Measurements from ENCODE around the gene NTM.

The NTM gene

DNA sequence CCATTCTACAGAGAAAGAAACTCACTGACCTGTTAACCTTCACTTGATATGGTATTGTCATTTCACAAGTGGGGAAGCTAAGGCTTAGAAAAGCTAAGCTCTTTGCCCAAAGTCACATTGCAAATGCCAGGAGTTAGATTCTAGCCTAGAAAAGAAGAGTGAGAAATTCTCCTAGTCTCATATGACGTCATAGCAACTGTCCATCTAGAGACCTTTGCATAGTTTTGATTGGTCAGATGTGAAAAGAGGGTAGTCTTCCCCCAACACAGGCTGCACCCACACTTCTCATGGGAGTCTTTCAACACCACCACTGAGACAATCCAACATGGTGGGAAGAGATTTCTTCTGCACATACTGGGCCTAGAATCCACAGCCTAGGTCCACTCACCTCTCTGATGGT lies 197.9 kb downstream of the NTM start:
- TF ChIP-seq, protein P1, sequence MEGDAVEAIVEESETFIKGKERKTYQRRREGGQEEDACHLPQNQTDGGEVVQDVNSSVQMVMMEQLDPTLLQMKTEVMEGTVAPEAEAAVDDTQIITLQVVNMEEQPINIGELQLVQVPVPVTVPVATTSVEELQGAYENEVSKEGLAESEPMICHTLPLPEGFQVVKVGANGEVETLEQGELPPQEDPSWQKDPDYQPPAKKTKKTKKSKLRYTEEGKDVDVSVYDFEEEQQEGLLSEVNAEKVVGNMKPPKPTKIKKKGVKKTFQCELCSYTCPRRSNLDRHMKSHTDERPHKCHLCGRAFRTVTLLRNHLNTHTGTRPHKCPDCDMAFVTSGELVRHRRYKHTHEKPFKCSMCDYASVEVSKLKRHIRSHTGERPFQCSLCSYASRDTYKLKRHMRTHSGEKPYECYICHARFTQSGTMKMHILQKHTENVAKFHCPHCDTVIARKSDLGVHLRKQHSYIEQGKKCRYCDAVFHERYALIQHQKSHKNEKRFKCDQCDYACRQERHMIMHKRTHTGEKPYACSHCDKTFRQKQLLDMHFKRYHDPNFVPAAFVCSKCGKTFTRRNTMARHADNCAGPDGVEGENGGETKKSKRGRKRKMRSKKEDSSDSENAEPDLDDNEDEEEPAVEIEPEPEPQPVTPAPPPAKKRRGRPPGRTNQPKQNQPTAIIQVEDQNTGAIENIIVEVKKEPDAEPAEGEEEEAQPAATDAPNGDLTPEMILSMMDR (conservative IDR thresholded peaks at IDR 0.05; ENCODE audit: low read length): no peak
- no peak for DNase-seq (ENCODE audit: low read depth)
- H3K4me3 ChIP-seq (ENCODE audit: low read length): no peak overlapping the region

DNA sequence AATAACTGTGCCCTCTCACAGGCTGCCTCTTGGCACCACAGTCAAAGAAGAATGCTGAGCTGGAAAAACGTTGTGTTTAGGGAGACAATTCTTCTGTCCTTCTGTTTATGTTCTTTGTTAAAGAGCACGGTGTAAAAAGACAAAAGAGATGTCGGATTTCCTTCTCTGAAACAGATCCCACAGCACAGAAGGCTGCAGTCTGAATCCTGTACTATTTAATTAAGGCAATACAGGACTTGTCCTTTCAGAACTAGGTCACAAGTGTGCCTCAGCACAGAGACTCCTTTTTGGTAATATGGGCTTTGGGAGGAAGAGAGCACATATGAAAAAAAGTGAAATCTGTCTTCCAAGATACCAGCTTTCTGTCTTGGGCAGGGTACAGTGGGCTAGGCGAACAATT lies 201.2 kb downstream of the NTM start:
- TF ChIP-seq, protein P1 (conservative IDR thresholded peaks at IDR 0.05; ENCODE audit: low read length): no peak
- DNase-seq (ENCODE audit: low read depth): no peak
- no peak overlapping the region for H3K4me3 ChIP-seq (ENCODE audit: low read length)

DNA sequence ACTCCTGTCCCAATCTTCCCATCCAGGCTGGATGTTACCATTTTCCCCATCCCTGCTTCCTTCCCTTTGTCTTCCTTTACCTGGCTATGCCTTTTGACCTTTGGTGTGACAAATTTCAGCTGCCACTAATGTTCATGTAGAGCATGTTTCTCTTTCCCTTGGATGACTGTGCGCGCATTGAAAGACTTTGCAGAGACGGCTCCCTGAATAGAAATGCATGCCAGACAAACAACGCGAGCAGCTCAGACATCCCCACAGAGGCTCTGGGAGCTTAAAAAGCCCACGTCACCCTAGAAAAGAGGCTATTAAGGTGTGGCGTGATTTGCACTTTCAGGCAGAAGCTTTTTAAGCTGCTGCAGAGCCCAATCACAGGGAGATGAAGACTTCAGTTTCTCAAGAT lies 202.0 kb downstream of the NTM start:
- DNase-seq (ENCODE audit: low read depth): no peak
- TF ChIP-seq, protein P1 (conservative IDR thresholded peaks at IDR 0.05; ENCODE audit: low read length): no peak
- H3K4me3 ChIP-seq (ENCODE audit: low read length): no peak overlapping the region

DNA sequence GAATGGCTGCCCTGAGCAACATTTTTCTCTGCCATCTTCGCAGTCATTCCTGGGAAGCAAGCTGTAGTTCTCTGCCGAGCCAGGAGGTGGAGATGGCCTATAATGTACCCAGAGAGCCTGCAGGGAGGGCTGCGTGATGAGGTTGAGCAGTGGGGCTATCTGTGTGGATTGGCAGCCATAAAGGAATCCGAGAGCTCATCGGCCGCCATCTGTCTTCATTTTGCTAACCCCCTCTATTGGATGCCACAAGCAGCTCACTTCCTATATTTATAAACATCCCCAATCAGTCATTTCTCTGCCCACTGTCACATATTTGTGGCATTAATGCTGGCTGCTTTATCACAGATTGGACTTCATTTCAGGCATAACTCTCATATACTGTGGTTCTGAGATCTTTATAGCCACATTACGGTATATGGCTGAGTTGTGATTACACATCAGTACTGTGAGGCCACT lies 209.5 kb downstream of the NTM start:
- H3K4me3 ChIP-seq (ENCODE audit: low read length): no peak overlapping the region
- peak; percentile 93 for DNase-seq (ENCODE audit: low read depth)
- TF ChIP-seq, protein P1 (conservative IDR thresholded peaks at IDR 0.05; ENCODE audit: low read length): peak; percentile 84

DNA sequence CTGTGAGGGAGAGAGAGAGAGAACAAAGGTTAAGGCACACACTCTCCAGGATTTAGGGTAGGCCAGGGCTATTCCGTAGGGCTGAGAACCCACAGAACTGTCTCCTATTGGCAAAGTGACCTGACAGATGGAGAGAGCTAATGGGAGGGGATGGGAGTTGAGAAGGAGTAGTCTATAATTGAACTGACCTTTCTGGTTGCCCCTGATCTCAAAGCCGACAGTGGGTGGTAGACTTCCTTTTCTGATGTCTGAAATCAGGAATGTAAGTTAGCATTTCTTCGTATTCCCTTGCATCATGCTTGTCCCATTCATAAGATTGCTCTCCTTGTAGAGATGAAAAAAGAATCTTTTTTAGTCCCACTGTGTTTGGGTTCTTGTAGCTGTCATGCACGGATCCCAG lies 210.1 kb downstream of the NTM start:
- DNase-seq (ENCODE audit: low read depth): peak; percentile 54
- TF ChIP-seq, protein P1 (conservative IDR thresholded peaks at IDR 0.05; ENCODE audit: low read length): no peak
- H3K4me3 ChIP-seq (ENCODE audit: low read length): no peak overlapping the region

DNA sequence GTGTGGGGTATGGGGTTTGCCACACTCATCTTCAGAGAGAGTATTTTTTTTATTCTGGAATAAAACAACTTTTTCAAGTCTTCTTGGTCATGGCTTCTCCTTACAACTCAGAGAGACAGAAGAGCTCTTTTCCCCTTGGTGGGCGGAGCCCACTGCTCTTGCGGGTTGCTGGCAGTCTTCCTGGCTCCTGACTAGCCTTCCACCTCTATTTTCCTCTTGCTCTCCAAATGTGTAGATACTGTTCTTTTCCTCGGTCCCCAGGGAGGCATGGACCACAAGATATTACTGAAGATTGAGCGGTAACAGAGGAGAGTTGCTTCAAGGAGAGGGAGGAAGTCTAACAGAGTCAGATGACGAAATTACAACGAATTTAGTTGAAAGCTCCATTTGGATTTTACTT lies 210.6 kb downstream of the NTM start:
- DNase-seq (ENCODE audit: low read depth): peak; percentile 12
- TF ChIP-seq, protein P1 (conservative IDR thresholded peaks at IDR 0.05; ENCODE audit: low read length): no peak
- H3K4me3 ChIP-seq (ENCODE audit: low read length): no peak overlapping the region

DNA sequence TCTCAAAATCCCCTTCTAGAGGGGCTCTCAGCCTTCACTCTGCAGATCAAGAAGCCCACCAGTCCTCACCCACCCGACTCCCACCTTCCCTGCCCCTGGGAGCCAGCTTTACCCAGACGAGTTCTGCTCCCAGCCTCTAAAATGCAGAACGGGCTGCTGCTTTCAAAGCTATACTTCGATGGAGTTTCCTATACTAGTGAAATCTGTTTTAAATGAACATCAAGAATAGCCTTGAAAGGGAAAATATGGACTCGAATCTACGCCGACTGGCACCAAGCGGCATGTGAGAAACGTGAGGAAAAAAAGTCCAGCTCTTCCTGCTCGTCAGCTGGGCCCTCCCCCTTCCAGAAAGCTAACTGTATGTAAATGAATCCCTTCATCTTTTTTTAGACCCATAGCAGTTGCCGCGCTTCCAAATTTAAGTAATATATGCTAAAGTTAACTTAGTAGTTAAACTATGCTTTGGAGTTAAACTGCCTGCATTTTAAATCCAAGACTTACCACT lies 211.7 kb downstream of the NTM start:
- H3K4me3 ChIP-seq (ENCODE audit: low read length): no peak overlapping the region
- DNase-seq (ENCODE audit: low read depth): no peak
- TF ChIP-seq, protein P1 (conservative IDR thresholded peaks at IDR 0.05; ENCODE audit: low read length): no peak
